LNCaP clone FGC (cell line): Measurements from ENCODE around the gene RSAD1.

Experiments used
- DNase-seq: peaks from one replicate; pipeline ENCODE4 v3.0.0-alpha.2; 2011; ENCODE audit warnings: low read depth
- H3K4me3 ChIP-seq: 2 replicates; pipeline ENCODE4 v1.5.1; 2011; ENCODE audit warnings: mild to moderate bottlenecking, low read depth, low read length, control low read depth
- CTCF ChIP-seq: IDR thresholded peaks from 2 replicates; pipeline ENCODE4 v1.5.1; 2012; ENCODE audit warnings: mild to moderate bottlenecking; ENCODE audit not compliant: control insufficient read depth, insufficient read depth; ENCODE audit errors: extremely low read depth

Gene RSAD1

DNA sequence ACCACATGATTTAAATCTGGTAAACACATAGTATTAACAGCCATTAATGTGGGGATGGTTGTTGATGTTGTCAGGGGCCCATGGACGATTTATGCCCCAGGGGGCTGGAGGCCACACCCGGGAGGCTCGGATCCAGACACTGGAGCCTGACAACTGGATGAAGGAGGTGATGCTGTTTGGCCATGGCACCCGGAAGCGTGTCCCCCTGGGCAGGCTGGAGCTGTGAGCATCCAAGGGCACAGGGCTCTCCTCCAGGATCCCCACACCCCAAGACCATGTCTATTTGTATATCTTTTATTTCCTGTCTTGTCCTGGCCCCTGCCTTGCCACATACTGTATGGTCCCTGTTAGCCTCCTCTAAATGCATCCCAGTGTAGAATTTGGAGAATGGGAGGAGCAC, 4.6 kb downstream of the RSAD1 start:
- no peak for TF ChIP-seq CTCF
- H3K4me3 ChIP-seq = no peak overlapping the region
- DNase-seq = no peak

GRCh38 chr17:50484386-50485155, 5.9 kb downstream of the RSAD1 start:
- TF ChIP-seq CTCF = no peak
- DNase-seq = no peak
- H3K4me3 ChIP-seq = no peak overlapping the region

DNA sequence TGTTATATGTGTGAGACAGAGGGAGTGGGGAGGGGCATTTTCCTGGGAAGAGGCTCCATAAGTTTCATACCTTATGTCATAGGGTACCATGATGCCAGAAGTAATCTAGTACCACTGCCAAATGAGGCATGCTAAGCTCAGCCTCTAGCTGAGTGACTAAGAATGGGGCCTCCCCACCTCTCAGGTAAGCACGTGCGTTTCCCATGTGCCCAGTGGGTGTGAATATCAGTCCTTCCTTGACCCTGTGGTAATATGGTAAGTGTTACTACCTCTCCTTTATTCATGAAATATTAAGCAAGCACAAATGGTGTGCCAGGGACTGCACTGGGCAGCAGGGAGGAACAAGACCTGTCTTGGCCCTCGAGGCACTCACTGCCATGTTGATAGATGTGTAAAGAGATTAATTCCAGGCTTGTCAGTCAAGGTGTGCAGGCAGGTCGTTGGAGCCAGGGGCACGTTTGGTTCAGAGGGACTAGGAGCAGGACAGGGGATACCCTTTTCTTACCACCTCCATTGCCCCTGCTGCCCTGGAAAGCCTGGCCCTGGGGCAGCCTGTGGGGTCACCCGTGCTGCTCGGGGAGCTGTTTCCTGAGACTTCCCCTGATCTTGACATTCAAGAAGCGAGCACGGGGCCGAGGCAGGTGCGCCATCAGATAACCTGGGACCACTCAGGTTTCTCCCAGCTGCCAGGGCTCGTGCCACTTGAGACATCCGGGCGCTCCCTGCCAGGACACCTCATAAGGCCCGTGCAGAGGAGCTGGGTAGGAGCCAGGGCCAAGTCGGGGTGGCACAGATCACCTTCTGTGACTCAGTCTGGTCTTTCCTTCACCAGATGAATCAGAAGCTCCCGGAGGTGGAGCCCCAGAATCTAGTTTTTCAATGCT, 8.8 kb downstream of the RSAD1 start:
- H3K4me3 ChIP-seq = no peak overlapping the region
- TF ChIP-seq CTCF = no peak
- DNase-seq = no peak

DNA sequence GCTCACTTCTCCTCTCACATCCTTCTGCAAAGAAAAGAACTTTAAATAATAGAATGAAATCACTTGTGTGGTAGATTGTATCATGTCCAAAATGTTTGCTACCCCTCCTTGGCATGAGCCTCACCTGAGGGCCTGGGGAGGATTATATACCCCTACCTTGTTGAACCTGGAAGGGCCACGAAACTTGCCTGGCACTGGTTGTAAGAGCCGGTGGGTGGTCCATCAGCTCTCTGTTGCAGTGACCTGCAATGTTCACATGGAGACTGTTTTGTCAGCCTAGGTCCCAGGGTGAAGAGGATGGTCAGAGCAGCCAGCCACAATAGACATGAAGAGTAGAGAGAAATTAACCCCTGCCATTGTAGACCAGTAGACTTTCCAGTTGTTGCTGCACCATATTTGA, 10.2 kb downstream of the RSAD1 start:
- H3K4me3 ChIP-seq = no peak overlapping the region
- no peak for TF ChIP-seq CTCF
- no peak for DNase-seq

DNA sequence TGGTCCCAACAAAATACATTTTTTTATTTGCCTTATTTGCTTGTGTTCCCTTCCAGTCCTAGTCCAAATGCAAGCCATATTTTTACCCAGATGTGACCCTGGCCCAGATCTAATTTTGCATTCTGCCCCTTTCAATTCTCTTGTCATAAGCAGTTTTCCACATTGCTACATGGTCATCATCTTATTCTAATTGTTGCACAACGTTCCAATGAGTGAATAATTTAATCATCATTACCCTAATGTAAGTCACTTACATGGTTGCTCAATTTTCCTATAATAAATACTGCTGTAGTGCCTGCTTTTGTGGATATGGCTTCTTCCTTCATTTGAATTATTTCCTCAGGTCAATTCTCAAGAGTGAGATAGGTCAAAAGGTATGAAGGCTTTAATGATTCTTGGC, 12.8 kb downstream of the RSAD1 start:
- no peak overlapping the region for H3K4me3 ChIP-seq
- TF ChIP-seq CTCF = no peak
- no peak for DNase-seq

DNA sequence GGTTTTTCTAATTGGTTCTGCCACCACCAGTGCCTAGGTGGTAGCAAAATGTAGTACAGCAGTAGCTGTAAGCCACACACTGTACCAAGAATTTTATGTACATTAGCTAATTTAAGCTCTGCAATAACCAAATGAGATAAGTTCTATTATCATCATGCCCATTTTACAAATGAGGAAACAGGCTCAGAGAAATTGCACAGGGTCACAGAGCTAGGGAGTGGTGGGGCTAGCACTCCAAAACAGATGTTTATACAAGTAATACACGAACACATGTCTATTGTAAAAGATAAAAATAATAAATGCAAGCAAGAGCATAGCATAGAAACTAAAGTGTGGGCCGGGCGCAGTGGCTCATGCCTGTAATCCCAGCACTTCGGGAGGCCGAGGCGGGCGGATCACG, 13.6 kb downstream of the RSAD1 start:
- no peak for TF ChIP-seq CTCF
- no peak overlapping the region for H3K4me3 ChIP-seq
- no peak for DNase-seq
